Activated naive CD8-positive, alpha-beta T cell treated with anti-CD3 and anti-CD28 coated beads for 36 hours (primary cell): ENCODE measurements around the gene ARID1B. TPM values are rescaled to one million over a fixed set of nuclear protein-coding genes. Genes with fewer than 3 reads are reported as not detected.

Experiments used
- DNase-seq: peaks from one replicate; pipeline ENCODE4 v3.0.0; 2021
- H3K27ac Mint-ChIP-seq: one replicate; pipeline ENCODE4 v1.8.0; 2022; ENCODE audit warnings: mild to moderate bottlenecking, moderate library complexity, mixed read lengths
- H3K27me3 Mint-ChIP-seq: one replicate; pipeline ENCODE4 v1.8.0; 2022; ENCODE audit warnings: mild to moderate bottlenecking, mixed read lengths
- H3K36me3 Mint-ChIP-seq: one replicate; pipeline ENCODE4 v1.8.0; 2021; ENCODE audit warnings: mild to moderate bottlenecking, mixed read lengths
- H3K4me1 Mint-ChIP-seq: one replicate; pipeline ENCODE4 v1.8.0; 2021; ENCODE audit warnings: mixed read lengths
- H3K4me3 Mint-ChIP-seq: one replicate; pipeline ENCODE4 v1.8.0; 2022; ENCODE audit warnings: mild to moderate bottlenecking, moderate library complexity, mixed read lengths
- H3K9me3 Mint-ChIP-seq: one replicate; pipeline ENCODE4 v1.8.0; 2022; ENCODE audit warnings: mixed read lengths
- total RNA-seq, 2 experiments: library from RNA; stranded (reverse); gene quantifications; one replicate each; pipeline ENCODE4 v1.2.3, GENCODE V29; 2021

The ARID1B gene
- total RNA-seq, 2 experiments from 2014 or later, result 40.6 to 41.5 TPM

GRCh38 chr6:157074969-157075368, 297.8 kb downstream of the ARID1B start:
- Mint-ChIP-seq H3K36me3 (peaks cover 23% of the 10 kb centered on the region), H3K9me3 (no peaks in the 10 kb centered on the region), H3K4me3 (no peak overlapping the region), H3K27ac (no peak overlapping the region), H3K4me1 (peaks cover 51% of the 10 kb centered on the region), H3K27me3 (no peaks in the 10 kb centered on the region)
- DNase-seq, result no peak

- Mint-ChIP-seq H3K27ac (peak overlapping the region; percentile 90), H3K4me1 (peaks cover 52% of the 10 kb centered on the region), H3K4me3 (peak overlapping the region; percentile 33), H3K36me3 (peaks cover 23% of the 10 kb centered on the region), H3K9me3 (no peaks in the 10 kb centered on the region), H3K27me3 (no peaks in the 10 kb centered on the region)
- DNase-seq, result peak; percentile 30
Measured at GRCh38 chr6:157075549-157076450, 298.6 kb downstream of the ARID1B start.

GRCh38 chr6:157076451-157076822, 299.3 kb downstream of the ARID1B start:
- no peaks in the 10 kb centered on the region for H3K9me3 Mint-ChIP-seq
- H3K27me3 Mint-ChIP-seq, result no peaks in the 10 kb centered on the region
- peak overlapping the region; percentile 25 for H3K27ac Mint-ChIP-seq
- H3K4me3 Mint-ChIP-seq, result no peak overlapping the region
- H3K4me1 Mint-ChIP-seq, result peaks cover 53% of the 10 kb centered on the region
- peaks cover 23% of the 10 kb centered on the region for H3K36me3 Mint-ChIP-seq
- no peak for DNase-seq

GRCh38 chr6:157077251-157077650, 300.1 kb downstream of the ARID1B start:
- DNase-seq, result no peak
- peaks cover 56% of the 10 kb centered on the region for H3K4me1 Mint-ChIP-seq
- no peaks in the 10 kb centered on the region for H3K9me3 Mint-ChIP-seq
- no peak overlapping the region for H3K27ac Mint-ChIP-seq
- no peak overlapping the region for H3K4me3 Mint-ChIP-seq
- peaks cover 23% of the 10 kb centered on the region for H3K36me3 Mint-ChIP-seq
- H3K27me3 Mint-ChIP-seq, result no peaks in the 10 kb centered on the region

- Mint-ChIP-seq H3K4me1 (peaks cover 56% of the 10 kb centered on the region), H3K27ac (no peak overlapping the region), H3K9me3 (no peaks in the 10 kb centered on the region), H3K36me3 (peaks cover 22% of the 10 kb centered on the region), H3K27me3 (no peaks in the 10 kb centered on the region), H3K4me3 (no peak overlapping the region)
- no peak for DNase-seq
Measured at GRCh38 chr6:157078326-157078725, 301.1 kb downstream of the ARID1B start.

GRCh38 chr6:157079277-157079676, 302.1 kb downstream of the ARID1B start:
- Mint-ChIP-seq H3K27me3 (no peaks in the 10 kb centered on the region), H3K4me1 (peaks cover 56% of the 10 kb centered on the region), H3K4me3 (no peak overlapping the region), H3K9me3 (no peaks in the 10 kb centered on the region), H3K36me3 (peaks cover 14% of the 10 kb centered on the region), H3K27ac (no peak overlapping the region)
- DNase-seq, result no peak

GRCh38 chr6:157079771-157080170, 302.6 kb downstream of the ARID1B start:
- H3K27ac Mint-ChIP-seq, result no peak overlapping the region
- H3K27me3 Mint-ChIP-seq, result no peaks in the 10 kb centered on the region
- H3K4me1 Mint-ChIP-seq, result peaks cover 52% of the 10 kb centered on the region
- no peaks in the 10 kb centered on the region for H3K9me3 Mint-ChIP-seq
- DNase-seq, result no peak
- peaks cover 14% of the 10 kb centered on the region for H3K36me3 Mint-ChIP-seq
- no peak overlapping the region for H3K4me3 Mint-ChIP-seq

- Mint-ChIP-seq H3K4me1 (peaks cover 44% of the 10 kb centered on the region), H3K36me3 (peaks cover 9% of the 10 kb centered on the region), H3K27ac (no peak overlapping the region), H3K27me3 (no peaks in the 10 kb centered on the region), H3K4me3 (no peak overlapping the region), H3K9me3 (no peaks in the 10 kb centered on the region)
- DNase-seq, result no peak
Measured at GRCh38 chr6:157080986-157081391, 303.8 kb downstream of the ARID1B start.

GRCh38 chr6:157083343-157083742, 306.2 kb downstream of the ARID1B start:
- H3K36me3 Mint-ChIP-seq, result peaks cover 5% of the 10 kb centered on the region
- no peaks in the 10 kb centered on the region for H3K27me3 Mint-ChIP-seq
- no peak for DNase-seq
- H3K27ac Mint-ChIP-seq, result no peak overlapping the region
- no peaks in the 10 kb centered on the region for H3K9me3 Mint-ChIP-seq
- peaks cover 32% of the 10 kb centered on the region for H3K4me1 Mint-ChIP-seq
- no peak overlapping the region for H3K4me3 Mint-ChIP-seq

GRCh38 chr6:157086632-157087031, 309.5 kb downstream of the ARID1B start:
- Mint-ChIP-seq H3K36me3 (peaks cover 8% of the 10 kb centered on the region), H3K4me3 (no peak overlapping the region), H3K27me3 (no peaks in the 10 kb centered on the region), H3K27ac (no peak overlapping the region), H3K4me1 (peaks cover 15% of the 10 kb centered on the region), H3K9me3 (no peaks in the 10 kb centered on the region)
- no peak for DNase-seq

- Mint-ChIP-seq H3K4me1 (peaks cover 11% of the 10 kb centered on the region), H3K27me3 (no peaks in the 10 kb centered on the region), H3K4me3 (no peak overlapping the region), H3K36me3 (peaks cover 10% of the 10 kb centered on the region), H3K27ac (no peak overlapping the region), H3K9me3 (no peaks in the 10 kb centered on the region)
- no peak for DNase-seq
Measured at GRCh38 chr6:157087974-157088373, 310.8 kb downstream of the ARID1B start.

- Mint-ChIP-seq H3K4me3 (no peak overlapping the region), H3K27me3 (no peaks in the 10 kb centered on the region), H3K27ac (no peak overlapping the region), H3K36me3 (peaks cover 14% of the 10 kb centered on the region), H3K9me3 (no peaks in the 10 kb centered on the region), H3K4me1 (peaks cover 14% of the 10 kb centered on the region)
- DNase-seq, result no peak
Measured at GRCh38 chr6:157088841-157089240, 311.7 kb downstream of the ARID1B start.

GRCh38 chr6:157089258-157089657, 312.1 kb downstream of the ARID1B start:
- H3K27ac Mint-ChIP-seq, result no peak overlapping the region
- H3K9me3 Mint-ChIP-seq, result no peaks in the 10 kb centered on the region
- no peaks in the 10 kb centered on the region for H3K27me3 Mint-ChIP-seq
- DNase-seq, result no peak
- H3K4me1 Mint-ChIP-seq, result peaks cover 17% of the 10 kb centered on the region
- peaks cover 16% of the 10 kb centered on the region for H3K36me3 Mint-ChIP-seq
- no peak overlapping the region for H3K4me3 Mint-ChIP-seq

- Mint-ChIP-seq H3K27ac (no peak overlapping the region), H3K27me3 (no peaks in the 10 kb centered on the region), H3K9me3 (no peaks in the 10 kb centered on the region), H3K4me1 (peaks cover 22% of the 10 kb centered on the region), H3K4me3 (no peak overlapping the region), H3K36me3 (peaks cover 20% of the 10 kb centered on the region)
- no peak for DNase-seq
Measured at GRCh38 chr6:157089851-157090250, 312.7 kb downstream of the ARID1B start.

GRCh38 chr6:157090736-157091135, 313.6 kb downstream of the ARID1B start:
- Mint-ChIP-seq H3K9me3 (no peaks in the 10 kb centered on the region), H3K27me3 (no peaks in the 10 kb centered on the region), H3K4me1 (peaks cover 23% of the 10 kb centered on the region), H3K36me3 (peaks cover 18% of the 10 kb centered on the region), H3K27ac (no peak overlapping the region), H3K4me3 (no peak overlapping the region)
- DNase-seq, result no peak

- H3K4me1 Mint-ChIP-seq, result peaks cover 25% of the 10 kb centered on the region
- no peak overlapping the region for H3K27ac Mint-ChIP-seq
- DNase-seq, result no peak
- no peaks in the 10 kb centered on the region for H3K27me3 Mint-ChIP-seq
- no peak overlapping the region for H3K4me3 Mint-ChIP-seq
- H3K9me3 Mint-ChIP-seq, result no peaks in the 10 kb centered on the region
- H3K36me3 Mint-ChIP-seq, result peaks cover 15% of the 10 kb centered on the region
Measured at GRCh38 chr6:157091243-157091642, 314.1 kb downstream of the ARID1B start.
